Endothelial cell of umbilical vein (primary cell): Measurements from ENCODE around the gene PGBD5.

Experiments used
- CTCF ChIP-seq, 2 donors: IDR thresholded peaks; 1 replicate in 1 of 2; 2 replicates in 1 of 2; pipeline ENCODE4 v1.5.1; 2011; ENCODE audit warnings: low read length in 2 of 2, mild to moderate bottlenecking in 2 of 2, moderate library complexity in 2 of 2, control low read depth in 1 of 2, inconsistent platforms in 1 of 2, low read depth in 1 of 2; ENCODE audit not compliant: insufficient read depth in 1 of 2; ENCODE audit errors: extremely low read depth in 1 of 2
- MAX ChIP-seq: IDR thresholded peaks from 2 replicates; pipeline ENCODE4 v1.6.1; 2011; ENCODE audit not compliant: insufficient read depth, insufficient read length
- POLR2A ChIP-seq: IDR thresholded peaks from 2 replicates; pipeline ENCODE4 v1.6.1; 2012; ENCODE audit warnings: low read depth, mild to moderate bottlenecking, control low read depth, low read length
- POLR2AphosphoS5 ChIP-seq: IDR thresholded peaks from 2 replicates; pipeline ENCODE4 v1.6.1; 2012; ENCODE audit warnings: low read depth, mild to moderate bottlenecking, control low read depth, low read length, moderate library complexity; ENCODE audit not compliant: insufficient read depth

DNA sequence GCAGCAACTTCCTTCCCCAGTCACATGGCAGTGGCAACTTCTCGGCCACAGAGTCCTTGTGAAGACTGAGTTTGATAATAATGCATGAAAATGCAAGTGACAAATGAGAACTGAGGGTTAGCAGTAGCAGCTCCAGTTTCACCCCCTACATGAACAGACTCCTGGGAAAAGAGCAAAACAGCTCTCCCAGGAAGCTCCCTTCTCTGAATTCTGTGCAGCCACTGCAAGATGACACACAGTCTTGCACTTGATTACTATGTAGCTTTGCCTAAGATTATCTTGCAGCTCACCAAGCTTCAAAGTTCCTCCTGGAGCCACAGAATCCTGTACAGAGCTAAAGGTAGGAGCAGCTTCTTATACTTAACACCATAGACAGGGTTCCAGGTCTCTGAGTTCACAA is 4.7 kb downstream of the PGBD5 start:
- no peak for TF ChIP-seq CTCF (IDR thresholded peaks at IDR 0.05; ENCODE audit: extremely low read depth in 1 of 2, insufficient read depth in 1 of 2, low read depth in 1 of 2, low read length in 2 of 2)
- TF ChIP-seq POLR2AphosphoS5 = no peak
- no peak for TF ChIP-seq MAX
- TF ChIP-seq POLR2A = no peak
